H9 (cell line): ENCODE measurements around the gene UBE4B. TPM values are rescaled to one million over a fixed set of nuclear protein-coding genes. Genes with fewer than 3 reads are reported as not detected.

Experiments
- DNase-seq: peaks from one replicate; pipeline ENCODE4 v3.0.0-alpha.2; 2017
- H2AFZ ChIP-seq: one replicate; pipeline ENCODE4 v1.6.1; 2013; ENCODE audit warnings: mild to moderate bottlenecking, low read length, control low read depth, moderate library complexity
- H2AK5ac ChIP-seq: 2 replicates; pipeline ENCODE4 v1.6.1; 2013; ENCODE audit warnings: low read length, control low read depth, mixed read lengths; ENCODE audit not compliant: insufficient read length
- H2BK120ac ChIP-seq: one replicate; pipeline ENCODE4 v1.6.1; 2013; ENCODE audit warnings: low read depth, mild to moderate bottlenecking, low read length, control low read depth, inconsistent platforms; ENCODE audit not compliant: poor library complexity, severe bottlenecking
- H2BK12ac ChIP-seq: 2 replicates; pipeline ENCODE4 v1.6.1; 2013; ENCODE audit warnings: low read length, control low read depth, mixed read lengths, low read depth; ENCODE audit not compliant: insufficient read length
- H2BK15ac ChIP-seq: 2 replicates; pipeline ENCODE4 v1.6.1; 2013; ENCODE audit warnings: low read depth, low read length, control low read depth
- H2BK20ac ChIP-seq: one replicate; pipeline ENCODE4 v1.6.1; 2013; ENCODE audit warnings: low read depth, mild to moderate bottlenecking, low read length, control low read depth, inconsistent platforms; ENCODE audit not compliant: poor library complexity, severe bottlenecking
- H2BK5ac ChIP-seq: 2 replicates; pipeline ENCODE4 v1.6.1; 2013; ENCODE audit warnings: low read length, control low read depth, mixed read lengths; ENCODE audit not compliant: insufficient read length
- H3K14ac ChIP-seq: 2 replicates; pipeline ENCODE4 v1.6.1; 2013; ENCODE audit warnings: low read length, control low read depth; ENCODE audit not compliant: insufficient read depth
- H3K18ac ChIP-seq: 2 replicates; pipeline ENCODE4 v1.6.1; 2013; ENCODE audit warnings: low read depth, mild to moderate bottlenecking, mixed read lengths, low read length, control low read depth; ENCODE audit not compliant: insufficient read length
- H3K23ac ChIP-seq: 2 replicates; pipeline ENCODE4 v1.6.1; 2013; ENCODE audit warnings: low read length, control low read depth, mixed read lengths, low read depth; ENCODE audit not compliant: insufficient read length
- H3K23me2 ChIP-seq: 2 replicates; pipeline ENCODE4 v1.6.1; 2013; ENCODE audit warnings: low read depth, mild to moderate bottlenecking, mixed read lengths, low read length, control low read depth; ENCODE audit not compliant: insufficient read length, poor library complexity, severe bottlenecking
- H3K27ac ChIP-seq: 2 replicates; pipeline ENCODE4 v1.5.1; 2013; ENCODE audit warnings: low read length, control low read depth, mixed read lengths, low read depth; ENCODE audit not compliant: insufficient read length
- H3K27me3 ChIP-seq: 2 replicates; pipeline ENCODE4 v1.6.1; 2013; ENCODE audit warnings: low read length, control low read depth, inconsistent platforms; ENCODE audit not compliant: insufficient read depth
- H3K4ac ChIP-seq: 2 replicates; pipeline ENCODE4 v1.6.1; 2013; ENCODE audit warnings: low read depth, mild to moderate bottlenecking, control low read depth, inconsistent platforms, low read length, moderate library complexity
- H3K4me1 ChIP-seq: 2 replicates; pipeline ENCODE4 v1.6.1; 2013; ENCODE audit warnings: low read length, control low read depth, inconsistent platforms; ENCODE audit not compliant: insufficient read depth
- H3K4me2 ChIP-seq: 2 replicates; pipeline ENCODE4 v1.6.1; 2013; ENCODE audit warnings: low read length, control low read depth, mixed read lengths; ENCODE audit not compliant: insufficient read length, insufficient read depth
- H3K56ac ChIP-seq: 2 replicates; pipeline ENCODE4 v1.6.1; 2013; ENCODE audit warnings: low read depth, mild to moderate bottlenecking, mixed read lengths, low read length, control low read depth; ENCODE audit not compliant: insufficient read length
- H3K79me1 ChIP-seq: 2 replicates; pipeline ENCODE4 v1.6.1; 2013; ENCODE audit warnings: low read depth, mild to moderate bottlenecking, moderate library complexity, low read length, control low read depth, inconsistent platforms; ENCODE audit not compliant: insufficient read depth, poor library complexity, severe bottlenecking
- H3K79me2 ChIP-seq: 2 replicates; pipeline ENCODE4 v1.6.1; 2013; ENCODE audit warnings: low read length, control low read depth, inconsistent platforms; ENCODE audit not compliant: insufficient read depth
- H3K9ac ChIP-seq: 2 replicates; pipeline ENCODE4 v1.6.1; 2013; ENCODE audit warnings: low read length, control low read depth, mixed read lengths; ENCODE audit not compliant: insufficient read length; ENCODE audit errors: extremely low read depth
- H3K9me3 ChIP-seq: one replicate; pipeline ENCODE4 v1.6.1; 2013; ENCODE audit warnings: low read depth, low read length, inconsistent platforms; ENCODE audit not compliant: control insufficient read depth
- H3T11ph ChIP-seq: one replicate; pipeline ENCODE4 v1.6.1; 2013; ENCODE audit warnings: mild to moderate bottlenecking, low read length, control low read depth, inconsistent platforms
- H4K20me1 ChIP-seq: one replicate; pipeline ENCODE4 v1.6.1; 2013; ENCODE audit not compliant: control insufficient read depth, insufficient read length, insufficient read depth
- H4K5ac ChIP-seq: 2 replicates; pipeline ENCODE4 v1.6.1; 2013; ENCODE audit warnings: low read depth, mild to moderate bottlenecking, mixed read lengths, low read length, control low read depth; ENCODE audit not compliant: insufficient read length
- H4K8ac ChIP-seq: replicated peaks from 2 replicates; pipeline ENCODE4 v1.6.1; 2013; ENCODE audit warnings: low read length, control low read depth, mixed read lengths, low read depth; ENCODE audit not compliant: insufficient read length
- H4K91ac ChIP-seq: 2 replicates; pipeline ENCODE4 v1.6.1; 2013; ENCODE audit warnings: low read depth, mild to moderate bottlenecking, moderate library complexity, mixed read lengths, low read length, control low read depth; ENCODE audit not compliant: insufficient read length
- H3K27ac Mint-ChIP-seq, 3 experiments: 2 replicates in 2 of 3; 3 replicates in 1 of 3; pipeline ENCODE4 v1.8.0; 2020 to 2021; ENCODE audit warnings: mixed read lengths in 3 of 3, mild to moderate bottlenecking in 1 of 3, moderate library complexity in 1 of 3
- H3K27me3 Mint-ChIP-seq: 2 replicates; pipeline ENCODE4 v1.8.0; 2021; ENCODE audit warnings: low read depth, mild to moderate bottlenecking, moderate library complexity, mixed read lengths
- H3K36me3 Mint-ChIP-seq, 3 experiments: 2 replicates in 2 of 3; 3 replicates in 1 of 3; pipeline ENCODE4 v1.8.0; 2020 to 2021; ENCODE audit warnings: low read depth in 3 of 3, mixed read lengths in 3 of 3; ENCODE audit not compliant: insufficient read depth in 1 of 3
- H3K4me1 Mint-ChIP-seq, 2 experiments: 2 replicates each; pipeline ENCODE4 v1.8.0; 2020; ENCODE audit warnings: mixed read lengths in 2 of 2
- H3K4me3 Mint-ChIP-seq, 2 experiments: 2 replicates in 1 of 2; 3 replicates in 1 of 2; pipeline ENCODE4 v1.8.0; 2020 to 2021; ENCODE audit warnings: mild to moderate bottlenecking in 2 of 2, mixed read lengths in 2 of 2, moderate library complexity in 1 of 2
- H3K9me3 Mint-ChIP-seq, 2 experiments: 2 replicates in 1 of 2; 3 replicates in 1 of 2; pipeline ENCODE4 v1.8.0; 2020; ENCODE audit warnings: mild to moderate bottlenecking in 2 of 2, mixed read lengths in 2 of 2, moderate library complexity in 1 of 2
- CTCF ChIP-seq: fragments of 200-600 bp; sonication (generic); conservative IDR thresholded peaks from 3 replicates; pipeline ENCODE4 v1.8.0; 2021; ENCODE audit warnings: antibody characterized with exemption, mild to moderate bottlenecking
- WGBS: extraction: QIAGEN DNeasy Blood & Tissue Kit; methylation state at CpG from one replicate; pipeline ENCODE4 v1.1.7; 2013; ENCODE audit warnings: missing lambda C conversion rate, low lambda C conversion rate, mixed read lengths; ENCODE audit not compliant: insufficient read length; ENCODE audit errors: extremely low coverage; 5-methylcytosine and 5-hydroxymethylcytosine counted together
- total RNA-seq: library from RNA; stranded (reverse); gene quantifications from 2 replicates; pipeline ENCODE4 v1.2.1, GENCODE V29; 2021

The UBE4B gene
- total RNA-seq, 1 experiment from 2014 or later: 67.6 TPM

- Histone ChIP-seq H3K79me1 (peaks cover 11% of the 10 kb centered on the region), H4K20me1 (no peaks in the 10 kb centered on the region), H3K18ac (no peak overlapping the region), H3K79me2 (peaks cover 14% of the 10 kb centered on the region; the same call in 1 of the 2 replicates), H3K9ac (no peak overlapping the region), H3K23ac (no peak overlapping the region), H3K56ac (no peak overlapping the region), H2BK15ac (no peak overlapping the region), H3K27ac (no peak overlapping the region), H2AK5ac (no peak overlapping the region), H4K91ac (no peak overlapping the region), H3K4ac (no peak overlapping the region), H2BK20ac (no peak overlapping the region), H3K4me1 (no peaks in the 10 kb centered on the region), H2BK5ac (no peak overlapping the region), H3K23me2 (no peaks in the 10 kb centered on the region), H2BK120ac (no peak overlapping the region), H3T11ph (no peak overlapping the region), H2AFZ (no peak overlapping the region), H3K27me3 (no peaks in the 10 kb centered on the region), H3K4me2 (no peak overlapping the region), H4K8ac (no peak overlapping the region), H2BK12ac (no peak overlapping the region), H3K14ac (no peak overlapping the region), H4K5ac (no peak overlapping the region), H3K9me3 (no peaks in the 10 kb centered on the region)
- no peak for TF ChIP-seq CTCF
- Mint-ChIP-seq H3K27ac (peak overlapping the region in 1 of 3 experiments; percentile 55; a peak in 1 of 7 replicates), H3K4me3 (no peak overlapping the region), H3K27me3 (no peaks in the 10 kb centered on the region), H3K4me1 (peaks cover 4 to 5% of the 10 kb centered on the region in 2 experiments; a peak in 2 of 4 replicates), H3K9me3 (no peaks in the 10 kb centered on the region), H3K36me3 (peaks cover 6 to 22% (median 9%) of the 10 kb centered on the region in 3 experiments; a peak in 5 of 7 replicates)
- no CpG with 5 or more reads among the region's 4 CpGs for WGBS
- no peak for DNase-seq
Measured at GRCh38 chr1:10052347-10052746, 19.6 kb downstream of the UBE4B start.
